CD4-positive, alpha-beta T cell treated with Interleukin-4 for 1 hour (primary cell): ENCODE results near the gene PNMA8A.
"Not testable (repeated sequence)": the region's sequence is repeated elsewhere in the genome, so short reads cannot be mapped to it uniquely, and the experiment has no call there.

Source experiments
- DNase-seq, 2 donors: peaks; one replicate each; pipeline ENCODE4 v3.0.0-alpha.2; 2020 to 2022

The PNMA8A gene

GRCh38 chr19:46461537-46461936, 9.8 kb downstream of the PNMA8A start:
- DNase-seq: no peak

GRCh38 chr19:46460981-46461380, 10.4 kb downstream of the PNMA8A start:
- DNase-seq: no peak

GRCh38 chr19:46460055-46460454, 11.3 kb downstream of the PNMA8A start:
- no peak for DNase-seq

- DNase-seq: no peak
These were observed 14.4 kb downstream of the PNMA8A start for GRCh38 chr19:46456930-46457329.

- DNase-seq: no peak
These were observed 17.1 kb downstream of the PNMA8A start for GRCh38 chr19:46454244-46454643.

- no peak for DNase-seq
These were observed 17.7 kb downstream of the PNMA8A start for GRCh38 chr19:46453661-46454060.

- no peak for DNase-seq
These were observed 19.2 kb downstream of the PNMA8A start for GRCh38 chr19:46452186-46452585.

GRCh38 chr19:46451352-46451751, 20.0 kb downstream of the PNMA8A start:
- DNase-seq: no peak

GRCh38 chr19:46450737-46451136, 20.6 kb downstream of the PNMA8A start:
- no peak for DNase-seq

GRCh38 chr19:46449228-46449627, 22.1 kb downstream of the PNMA8A start:
- no peak for DNase-seq

GRCh38 chr19:46448601-46449000, 22.8 kb downstream of the PNMA8A start:
- no peak for DNase-seq

- no peak for DNase-seq
These were observed 23.5 kb downstream of the PNMA8A start for GRCh38 chr19:46447824-46448223.

- no peak for DNase-seq
These were observed 24.4 kb downstream of the PNMA8A start for GRCh38 chr19:46447006-46447405.

GRCh38 chr19:46446021-46446420, 25.3 kb downstream of the PNMA8A start:
- DNase-seq: no peak

- DNase-seq: no peak
These were observed 28.4 kb downstream of the PNMA8A start for GRCh38 chr19:46442808-46443450.

- DNase-seq: no peak
These were observed 29.5 kb downstream of the PNMA8A start for GRCh38 chr19:46441866-46442265.

- not testable (repeated sequence) for DNase-seq
These were observed 35.7 kb downstream of the PNMA8A start for GRCh38 chr19:46435689-46436088.

GRCh38 chr19:46435009-46435408, 36.4 kb downstream of the PNMA8A start:
- DNase-seq: no peak

- not testable (repeated sequence) for DNase-seq
These were observed 37.9 kb downstream of the PNMA8A start for GRCh38 chr19:46433470-46433869.

- DNase-seq: no peak
These were observed 39.5 kb downstream of the PNMA8A start for GRCh38 chr19:46431824-46432223.

- DNase-seq: no peak
These were observed 41.4 kb downstream of the PNMA8A start for GRCh38 chr19:46429999-46430398.

GRCh38 chr19:46428239-46429135, 42.9 kb downstream of the PNMA8A start, which contains the start of gene PNMA8C:
PNMA8C (minus strand) TSS chr19:46428936; CDS start chr19:46428359, 577 bp downstream.
- DNase-seq: peak; percentile 56 to 78

- DNase-seq: no peak
These were observed 43.8 kb downstream of the PNMA8A start for GRCh38 chr19:46427518-46428045.
